DMS 273 (cell line): ENCODE results near the gene COP1.

Source experiments
- DNase-seq: peaks from one replicate; lab custom pipeline; 2025; ENCODE audit not compliant: unreplicated experiment; lab: John Stamatoyannopoulos, UW

COP1 gene

DNA sequence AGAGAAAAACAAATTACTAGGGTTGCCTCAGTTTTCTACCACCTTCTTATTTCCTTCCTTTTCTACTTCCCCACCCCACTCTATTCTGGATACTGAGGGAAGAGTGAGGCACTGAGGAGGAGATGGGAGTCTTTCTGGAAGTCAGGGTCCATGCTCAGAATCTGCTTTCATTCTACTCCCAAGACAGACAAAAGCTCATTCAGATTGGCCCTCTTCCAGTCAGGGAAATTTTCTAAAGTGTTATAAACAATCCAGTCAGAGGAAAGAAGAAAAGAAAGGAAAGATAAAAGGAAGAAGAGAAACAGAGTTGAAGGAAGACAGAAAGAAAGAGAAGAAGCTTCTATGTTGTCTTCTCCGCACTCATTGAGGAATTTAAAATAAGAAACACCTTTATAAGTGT, 228.6 kb downstream of the COP1 start:
- DNase-seq = no peak

DNA sequence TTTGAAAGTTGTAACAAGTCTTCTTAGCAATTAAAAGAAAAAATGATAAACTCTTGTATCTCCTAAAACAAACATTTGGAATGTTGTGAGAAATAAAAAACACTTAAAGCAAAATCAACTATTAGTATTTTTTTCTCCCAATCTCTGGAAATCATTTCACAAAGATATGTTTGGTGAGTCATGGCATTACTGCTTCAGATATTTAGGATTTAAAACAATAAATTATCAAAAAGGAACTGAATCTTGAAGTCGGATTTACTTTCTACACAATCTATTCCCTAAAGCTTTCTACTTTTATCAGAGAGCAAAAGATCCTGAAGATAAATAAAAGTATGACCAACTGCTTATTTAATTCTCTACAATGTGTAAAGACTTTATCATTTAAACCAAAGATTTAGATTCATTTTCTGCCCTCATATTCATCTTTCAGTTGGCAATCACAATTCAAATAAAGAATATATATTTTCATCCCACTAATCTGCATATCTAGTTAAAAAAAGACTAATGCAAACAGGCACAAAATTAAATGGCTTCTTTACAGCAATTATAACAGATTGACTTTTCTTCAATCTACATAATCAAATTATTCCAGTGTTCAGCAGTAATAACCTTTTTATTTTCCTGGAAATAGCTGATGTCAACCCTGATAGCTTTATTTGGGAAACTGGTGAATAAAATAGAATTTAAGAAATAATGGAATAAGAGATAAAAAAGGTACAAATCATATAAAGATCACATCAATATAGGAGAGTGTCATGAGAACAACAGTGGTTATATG, 230.0 kb downstream of the COP1 start:
- no peak for DNase-seq

DNA sequence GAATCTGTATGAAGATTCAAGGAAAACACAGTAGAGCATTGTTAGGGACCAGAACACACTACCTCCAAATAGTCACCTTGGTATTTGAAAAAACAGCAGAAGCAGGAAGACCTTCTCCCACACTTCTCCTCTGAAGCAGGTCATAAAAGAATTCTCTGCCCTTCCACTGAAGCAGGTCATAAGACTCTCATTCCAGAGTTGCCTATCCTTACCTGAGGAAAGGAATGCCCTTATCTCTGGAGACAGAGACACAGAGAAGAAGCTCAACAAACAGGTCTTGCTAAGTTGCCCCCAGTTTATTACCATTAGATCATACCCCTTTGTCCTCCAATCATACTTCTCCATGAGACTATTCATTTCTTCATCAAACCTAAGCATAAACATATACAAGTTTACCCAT, 237.9 kb downstream of the COP1 start:
- no peak for DNase-seq

DNA sequence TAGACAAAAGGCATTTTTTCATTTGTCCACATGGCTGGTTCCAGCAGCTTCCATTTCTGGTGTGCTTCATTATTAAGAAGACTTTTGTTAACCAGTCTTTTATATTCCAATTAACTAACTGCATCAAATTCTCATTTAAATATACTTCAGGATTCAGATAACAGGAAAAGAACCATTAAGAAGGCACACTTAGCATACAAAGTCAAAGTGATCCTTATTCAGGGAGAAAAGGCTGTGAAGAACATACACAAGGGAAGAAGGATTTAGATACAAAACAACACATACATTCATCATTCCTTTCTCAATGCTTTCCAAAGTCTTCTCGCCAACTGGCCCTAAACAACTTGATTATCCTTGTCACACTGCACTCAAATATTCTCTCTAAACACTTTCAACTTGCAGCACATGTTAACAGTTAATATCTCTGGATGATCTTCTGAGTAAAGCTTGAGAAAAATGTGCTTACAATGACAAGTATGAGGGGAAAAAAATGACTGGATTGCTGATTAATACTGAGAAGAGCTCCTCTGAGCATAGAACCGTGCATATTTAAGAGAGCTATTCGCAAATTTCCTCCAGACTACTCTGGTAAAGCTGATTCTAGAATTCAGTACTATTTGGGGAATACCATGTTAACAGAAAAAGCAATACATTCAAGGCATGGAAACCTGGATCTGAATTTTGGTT, 238.5 kb downstream of the COP1 start:
- DNase-seq = no peak

DNA sequence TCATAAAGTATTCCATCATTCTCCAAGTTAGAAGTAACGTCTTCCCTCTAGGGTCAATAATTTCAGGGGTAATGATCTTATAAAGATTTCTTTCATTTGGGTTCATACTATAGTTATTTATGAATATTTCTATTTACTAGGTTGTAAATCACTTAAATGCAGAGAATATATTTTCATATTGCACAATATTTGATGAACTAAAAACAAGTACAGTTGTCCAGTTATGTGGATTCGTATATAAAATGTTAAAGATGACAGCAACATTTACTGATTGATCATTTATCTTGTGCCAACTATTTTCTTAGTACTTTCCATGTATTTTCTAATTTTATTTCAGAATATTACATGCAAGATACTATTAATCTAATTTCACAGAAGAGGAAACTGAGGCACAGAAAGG, 243.3 kb downstream of the COP1 start:
- no peak for DNase-seq

DNA sequence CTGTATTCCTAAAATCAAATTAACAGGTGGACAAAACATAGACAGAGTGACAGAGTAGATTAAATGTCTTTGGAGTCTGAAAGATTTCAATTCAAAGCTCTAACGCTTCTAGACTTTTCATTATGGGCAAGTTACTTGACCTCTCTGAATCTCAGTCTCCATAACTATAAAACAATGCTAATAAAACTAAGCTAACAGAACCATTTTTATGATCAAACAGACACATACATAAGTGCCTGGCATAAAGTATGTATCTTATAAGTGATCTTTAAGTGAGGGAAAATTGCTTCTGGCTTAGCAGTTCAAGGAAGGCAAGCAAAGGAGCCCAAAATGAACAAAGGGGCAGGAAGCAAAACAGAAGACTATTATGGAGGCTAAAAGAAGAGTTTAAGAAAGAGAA, 246.9 kb downstream of the COP1 start:
- no peak for DNase-seq

DNA sequence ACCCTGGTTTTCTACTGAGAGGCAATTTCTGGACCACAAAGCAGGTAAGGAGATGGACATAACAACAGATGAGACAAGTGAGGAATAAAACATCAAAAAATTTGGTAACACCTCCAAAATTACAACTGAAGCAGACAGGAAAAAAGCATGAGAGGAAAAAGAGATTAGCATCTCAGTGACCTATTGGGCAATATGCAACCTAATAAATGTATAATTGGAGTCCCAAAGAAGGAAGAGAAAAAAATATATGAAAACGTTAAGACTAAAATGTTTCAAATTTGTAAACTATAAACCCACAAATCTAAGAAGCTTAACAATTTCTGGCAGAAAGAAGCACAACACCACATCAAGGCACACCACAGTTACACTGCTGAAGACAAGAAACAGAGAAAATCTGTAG, 255.5 kb downstream of the COP1 start:
- no peak for DNase-seq

DNA sequence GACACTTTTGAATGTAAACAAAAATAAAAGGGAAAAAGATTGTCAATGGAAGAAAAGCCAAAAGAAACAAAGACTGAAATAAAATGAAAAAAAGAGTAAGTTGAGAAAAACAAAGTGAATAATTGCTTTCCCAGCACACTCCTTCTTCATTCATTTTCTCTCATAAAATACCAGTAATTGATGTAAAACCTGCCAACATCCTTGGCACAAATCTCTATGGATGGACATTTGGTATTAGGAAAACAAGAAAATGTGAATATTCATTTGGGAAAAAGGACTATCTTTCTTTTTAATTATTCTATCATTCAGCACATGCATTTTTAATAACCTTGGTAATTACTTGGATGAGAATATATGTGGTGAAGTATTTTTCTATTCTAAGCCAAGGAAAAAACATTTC, 259.3 kb downstream of the COP1 start:
- no peak for DNase-seq

DNA sequence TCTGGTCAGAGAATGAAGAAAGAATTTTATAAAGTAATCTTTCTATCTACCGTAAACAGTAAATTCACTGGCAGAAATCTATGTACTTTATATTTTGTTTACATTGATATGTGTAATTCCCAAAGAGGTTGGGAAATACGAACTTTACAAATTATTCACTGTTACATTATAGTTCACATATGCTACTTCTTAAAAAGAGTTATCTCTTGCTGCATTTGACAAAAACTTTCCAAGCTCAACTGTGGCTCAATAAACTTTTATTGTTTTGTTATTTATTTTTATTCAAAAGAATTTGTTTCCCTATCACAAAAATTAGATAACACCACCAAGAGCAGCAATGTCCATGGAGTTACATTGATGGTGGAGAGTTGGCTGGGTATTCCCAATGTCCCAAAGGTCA, 262.5 kb downstream of the COP1 start:
- DNase-seq = no peak

DNA sequence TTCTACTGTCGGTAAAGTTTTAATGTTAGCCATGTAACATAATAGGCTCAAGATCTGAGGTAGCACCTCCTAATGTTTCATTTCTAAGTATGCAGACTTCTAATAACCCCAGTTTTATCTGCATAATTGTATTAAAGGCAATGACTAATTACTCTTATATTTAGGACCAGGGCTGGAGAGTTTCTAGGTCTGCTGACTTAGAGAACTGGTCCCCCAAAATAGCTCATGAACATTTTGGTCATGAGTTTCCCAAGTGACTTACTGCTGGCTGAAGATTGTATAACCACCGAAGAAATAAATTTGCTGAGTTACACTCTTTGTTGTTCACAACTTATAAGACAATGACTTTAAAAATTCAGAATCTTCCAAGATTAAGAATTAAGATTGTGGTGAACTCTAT, 265.9 kb downstream of the COP1 start:
- DNase-seq = no peak

DNA sequence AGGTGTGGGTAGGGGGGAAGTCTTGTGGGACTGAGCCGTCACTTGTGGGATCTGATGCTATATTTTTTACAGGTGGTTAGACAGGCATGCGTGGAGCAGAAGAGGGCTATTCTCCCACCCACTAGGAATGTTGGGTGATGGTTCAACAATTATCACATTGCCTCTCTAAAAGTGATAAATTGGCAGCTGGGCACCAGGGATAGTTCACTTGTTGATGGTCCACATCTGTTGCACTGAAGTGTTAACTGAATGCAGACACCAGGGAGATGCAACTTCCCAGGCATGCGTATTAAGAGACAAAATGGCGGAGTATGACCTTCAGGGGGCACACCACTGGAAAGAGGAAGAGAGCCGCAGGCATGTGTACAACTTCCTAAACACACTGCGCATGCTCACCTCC, 270.4 kb downstream of the COP1 start:
- no peak for DNase-seq

DNA sequence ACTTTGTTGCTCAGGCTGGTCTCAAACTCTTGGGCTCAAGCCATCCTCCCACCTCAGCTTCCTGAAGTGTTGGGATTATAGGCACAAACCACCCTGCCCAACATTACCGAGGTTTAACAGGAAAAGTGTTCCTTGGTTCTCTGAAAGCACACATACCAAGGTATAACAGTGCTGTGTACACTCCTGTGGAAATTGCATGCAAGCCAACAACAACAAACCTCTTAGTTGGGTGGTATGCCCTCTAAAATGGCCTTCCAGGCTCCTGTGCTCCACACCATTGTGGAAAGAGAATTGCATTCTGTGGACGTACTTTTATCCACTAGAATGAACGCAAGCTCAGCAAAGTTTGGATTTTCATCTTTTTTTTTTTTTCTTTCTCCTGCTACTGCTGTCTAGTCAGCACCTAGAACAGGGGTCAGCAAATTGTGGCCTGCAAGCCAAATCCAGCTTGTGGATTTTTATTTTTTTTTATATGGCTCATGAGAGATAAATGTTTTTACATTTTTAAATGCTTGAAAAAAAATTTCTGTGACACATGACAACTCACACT, 271.4 kb downstream of the COP1 start:
- no peak for DNase-seq

DNA sequence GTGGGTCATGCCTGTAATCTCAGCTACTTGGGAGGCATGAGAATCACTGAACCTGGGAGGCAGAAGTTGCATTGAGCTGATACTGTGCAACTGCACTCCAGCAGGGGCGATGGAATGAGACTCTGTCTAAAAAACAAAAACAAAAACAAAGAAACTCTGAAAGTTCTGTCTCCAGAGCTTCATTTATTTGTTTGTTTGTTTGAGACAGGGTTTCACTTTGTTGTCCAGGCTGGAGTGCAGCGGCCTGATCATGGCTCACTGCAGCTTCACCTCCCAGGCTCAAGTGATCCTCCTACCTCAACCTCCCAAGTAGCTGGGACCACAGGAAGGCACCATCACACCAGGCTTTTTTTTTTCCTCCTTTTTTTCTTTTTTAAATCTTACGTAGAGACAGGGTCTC, 271.9 kb downstream of the COP1 start:
- DNase-seq = no peak

DNA sequence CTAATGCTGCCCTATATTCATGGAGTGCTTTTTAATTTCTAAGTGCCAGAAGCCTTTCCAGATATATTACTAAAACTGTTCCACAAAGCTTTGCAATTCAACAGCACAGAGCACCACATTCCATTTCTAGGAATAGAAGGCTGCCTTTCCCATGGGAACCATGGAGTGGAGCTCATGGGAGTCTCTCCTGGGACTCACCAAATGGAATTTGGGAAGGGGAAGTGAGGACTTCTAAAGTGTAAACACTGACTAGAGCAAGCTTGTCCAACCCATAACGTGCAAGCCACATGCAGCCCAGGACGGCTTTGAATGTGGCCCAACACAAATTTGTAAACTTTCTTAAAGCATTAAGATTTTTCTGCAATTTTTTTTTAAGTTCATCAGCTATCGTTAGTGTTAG, 273.3 kb downstream of the COP1 start:
- DNase-seq = peak; percentile 9

DNA sequence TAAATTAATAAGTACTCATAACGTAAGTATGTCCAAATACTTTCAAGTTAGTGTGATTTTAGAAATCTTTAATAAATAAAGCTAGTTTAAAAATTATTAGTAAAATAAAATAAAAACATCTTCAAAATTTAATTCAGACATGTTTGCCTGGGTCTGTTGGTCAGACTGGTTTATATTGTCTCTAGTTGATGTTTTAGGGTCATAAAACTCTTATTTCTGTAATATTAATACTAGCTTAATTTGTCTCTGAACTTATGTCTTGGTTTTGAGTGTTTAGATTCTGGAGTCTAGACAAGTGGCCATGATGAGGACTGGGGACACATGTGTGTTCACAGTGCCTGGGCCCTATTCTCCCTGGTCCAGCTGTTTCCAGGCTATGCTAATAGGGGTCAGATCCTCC, 279.1 kb downstream of the COP1 start:
- DNase-seq = no peak

DNA sequence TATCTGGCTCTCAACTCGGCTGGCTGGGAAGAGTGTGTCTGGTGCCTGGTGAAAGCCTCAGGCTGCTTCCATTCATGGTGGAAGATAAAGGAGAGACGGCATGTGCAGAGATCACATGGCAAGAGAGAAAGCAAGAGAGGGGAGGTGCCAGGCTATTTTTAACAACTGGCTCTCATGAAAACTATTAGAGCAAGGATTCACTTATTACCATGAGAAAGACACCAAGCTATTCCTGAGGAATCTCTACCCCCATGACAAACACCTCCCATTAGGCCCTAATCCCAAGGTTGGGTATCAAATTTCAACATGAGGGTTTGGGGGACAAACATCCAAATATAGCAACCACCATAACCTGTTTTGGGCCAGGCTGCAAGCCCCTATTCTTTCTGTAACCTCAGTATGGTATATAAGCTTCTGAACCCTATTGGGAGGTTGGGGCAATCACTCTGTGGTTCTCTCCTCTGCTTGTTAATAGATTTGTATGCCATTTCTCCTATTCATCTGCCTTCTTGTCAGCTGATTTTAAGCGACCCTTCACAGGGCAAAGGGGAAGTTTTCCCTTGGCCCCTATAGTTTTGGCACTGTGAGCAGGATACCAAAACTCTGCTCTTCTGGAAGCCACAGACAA, 284.7 kb downstream of the COP1 start:
- DNase-seq = no peak

DNA sequence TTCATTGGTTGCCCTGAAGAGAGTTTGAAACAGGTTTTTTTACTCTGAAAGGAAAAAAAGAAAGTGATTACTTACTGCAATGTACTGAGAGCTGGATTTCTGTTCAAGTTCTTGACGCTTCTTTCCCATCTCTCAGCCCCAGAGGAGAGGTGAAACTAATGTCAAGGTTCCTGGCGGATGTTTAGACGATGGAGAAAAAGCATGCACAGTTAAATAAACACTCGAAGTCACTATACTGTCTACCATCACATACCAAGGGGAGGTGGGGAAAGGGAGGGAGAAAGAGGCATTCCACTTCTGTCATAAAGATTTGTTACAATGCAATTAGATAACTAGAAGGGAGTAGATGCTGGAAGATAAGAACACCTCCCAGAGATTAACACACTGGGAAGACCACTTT, 286.7 kb downstream of the COP1 start:
- no peak for DNase-seq

DNA sequence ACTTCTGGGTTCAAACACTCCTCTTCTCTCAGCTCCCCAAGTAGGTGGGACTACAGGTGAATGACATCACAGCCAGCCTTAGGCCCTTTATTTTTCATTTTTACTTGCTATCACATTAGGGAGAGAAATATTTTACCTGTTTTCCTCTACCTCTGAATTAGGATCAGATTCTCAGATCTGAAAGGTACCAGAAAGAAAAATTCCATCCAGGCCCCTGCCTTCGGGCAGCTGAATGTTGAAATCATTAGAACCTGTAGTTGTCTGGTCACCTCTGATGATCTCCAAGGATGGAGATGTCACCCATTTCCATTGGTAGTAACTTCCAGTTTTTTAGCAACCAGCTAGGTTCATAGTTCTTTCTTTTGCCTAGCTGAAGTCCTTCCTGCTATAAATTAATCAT, 288.1 kb downstream of the COP1 start:
- DNase-seq = no peak

DNA sequence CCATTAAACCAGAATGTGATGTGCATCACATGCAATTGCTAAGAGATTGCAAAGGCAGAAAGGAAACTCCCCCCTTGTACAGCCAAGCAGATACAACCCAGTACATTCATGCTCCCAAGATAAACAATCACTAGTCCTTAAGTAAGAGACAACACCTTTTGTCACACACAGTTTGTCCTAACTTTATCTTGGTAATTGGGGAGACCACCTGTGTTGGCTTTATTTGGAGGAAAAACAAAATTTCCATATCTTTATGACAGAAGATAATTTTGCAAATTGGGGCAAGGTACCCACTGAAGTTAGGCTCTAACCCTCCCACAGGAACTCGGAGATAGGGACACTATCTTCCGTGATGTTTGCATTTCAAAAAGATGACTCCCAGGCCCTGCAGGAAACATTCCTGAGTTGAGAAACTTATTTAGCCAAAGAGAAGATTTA, 288.7 kb downstream of the COP1 start:
- no peak for DNase-seq

DNA sequence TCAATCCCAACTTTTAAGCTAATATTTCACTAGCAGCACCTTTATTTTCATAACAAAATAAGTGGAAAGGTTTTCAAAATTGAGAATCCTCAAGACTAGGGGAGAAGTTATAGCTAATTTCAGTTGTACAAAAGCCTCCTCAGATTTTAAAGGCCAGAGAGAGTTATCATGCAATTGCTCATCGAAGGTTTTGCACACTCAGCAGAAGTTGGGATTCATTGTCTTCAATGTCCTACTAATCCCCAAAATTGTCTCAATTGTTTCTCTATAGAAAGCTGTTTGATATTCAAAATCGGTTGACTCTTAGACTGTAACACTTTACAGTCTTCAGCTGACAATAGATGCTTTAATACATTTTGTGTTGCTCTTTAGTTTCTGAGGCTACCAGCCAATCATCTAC, 293.0 kb downstream of the COP1 start:
- DNase-seq = no peak

DNA sequence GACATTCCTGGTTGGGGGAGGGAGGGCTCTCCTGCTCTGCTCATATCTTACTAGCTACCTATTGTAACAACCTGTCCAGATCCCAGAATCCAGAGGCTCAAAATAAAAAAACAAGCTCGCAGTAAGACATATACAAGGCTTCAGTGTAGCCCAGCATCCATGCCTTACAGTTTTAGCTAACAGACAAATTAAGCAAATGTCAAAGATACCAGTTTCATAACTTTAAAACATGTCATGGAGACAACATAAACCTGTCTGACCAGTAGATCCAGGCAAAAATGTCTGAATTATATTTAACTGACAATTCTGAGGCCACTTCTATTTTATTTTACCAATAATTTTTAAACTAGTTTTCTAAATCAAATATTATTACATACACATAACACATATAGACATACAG, 295.9 kb downstream of the COP1 start:
- DNase-seq = no peak

DNA sequence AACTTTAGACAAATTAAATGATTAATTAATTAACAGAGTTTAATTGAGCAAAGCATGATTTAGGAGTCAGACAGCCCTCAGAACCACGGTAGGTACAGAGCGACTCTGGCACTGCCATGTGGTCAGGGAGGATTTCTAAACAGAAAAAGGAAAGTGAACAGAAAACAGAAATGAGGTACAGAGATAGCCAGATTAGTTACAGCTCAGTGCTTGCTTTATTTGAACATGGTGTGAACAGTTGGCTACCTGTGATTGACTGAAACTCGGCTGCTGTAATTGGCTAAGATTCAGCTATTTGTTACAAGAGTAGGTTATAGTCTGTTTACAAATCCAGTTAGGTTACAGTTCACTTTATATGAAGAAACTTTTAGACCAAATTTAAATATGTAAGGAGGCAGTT, 300.7 kb downstream of the COP1 start:
- DNase-seq = peak; percentile 10
